MM.1S (cell line): ENCODE measurements around the gene ANKRD27.

Source experiments
- DNase-seq: peaks from one replicate; pipeline ENCODE4 v3.0.0-alpha.2; 2015
- H2AFZ ChIP-seq: fragments of 300-600 bp; sonication (generic); 2 replicates; pipeline ENCODE4 v1.6.0; 2016; ENCODE audit warnings: antibody characterized with exemption, low read length
- H3F3A ChIP-seq: fragments of 300-600 bp; sonication (generic); 2 replicates; pipeline ENCODE4 v1.6.1; 2016; ENCODE audit warnings: mild to moderate bottlenecking, antibody characterized with exemption, low read length, moderate library complexity, mixed read lengths; ENCODE audit not compliant: insufficient read depth
- H3K27ac ChIP-seq: fragments of 300-600 bp; sonication (generic); 2 replicates; pipeline ENCODE4 v1.5.1; 2016; ENCODE audit warnings: mild to moderate bottlenecking, low read length
- H3K27me3 ChIP-seq: fragments of 300-600 bp; sonication (generic); replicated peaks from 2 replicates; pipeline ENCODE4 v1.6.0; 2016; ENCODE audit warnings: low read length; ENCODE audit not compliant: insufficient read depth
- H3K36me3 ChIP-seq: fragments of 300-600 bp; sonication (generic); replicated peaks from 2 replicates; pipeline ENCODE4 v1.6.1; 2016; ENCODE audit warnings: mild to moderate bottlenecking, low read length, mixed read lengths; ENCODE audit not compliant: insufficient read depth
- H3K4me1 ChIP-seq: fragments of 300-600 bp; sonication (generic); 2 replicates; pipeline ENCODE4 v1.6.1; 2016; ENCODE audit warnings: low read length, mixed read lengths
- H3K4me2 ChIP-seq: fragments of 300-600 bp; sonication (generic); 2 replicates; pipeline ENCODE4 v1.6.0; 2016; ENCODE audit warnings: low read depth, low read length
- H3K4me3 ChIP-seq: fragments of 300-600 bp; sonication (generic); 2 replicates; pipeline ENCODE4 v1.5.1; 2016; ENCODE audit warnings: low read length, mixed read lengths
- H3K79me2 ChIP-seq: fragments of 300-600 bp; sonication (generic); 2 replicates; pipeline ENCODE4 v1.6.1; 2016; ENCODE audit warnings: mixed run types, low read length, mixed read lengths
- H3K9ac ChIP-seq: fragments of 300-600 bp; sonication (generic); 2 replicates; pipeline ENCODE4 v1.6.1; 2016; ENCODE audit warnings: low read length, mixed read lengths
- H3K9me2 ChIP-seq: fragments of 300-600 bp; sonication (generic); replicated peaks from 2 replicates; pipeline ENCODE4 v1.6.1; 2016; ENCODE audit warnings: mild to moderate bottlenecking, low read length, mixed read lengths; ENCODE audit not compliant: insufficient read depth
- H3K9me3 ChIP-seq: fragments of 300-600 bp; sonication (generic); replicated peaks from 2 replicates; pipeline ENCODE4 v1.6.1; 2016; ENCODE audit warnings: mild to moderate bottlenecking, low read length, mixed read lengths; ENCODE audit not compliant: insufficient read depth
- H4K20me1 ChIP-seq: fragments of 300-600 bp; sonication (generic); 2 replicates; pipeline ENCODE4 v1.6.1; 2016; ENCODE audit warnings: mild to moderate bottlenecking, low read length, moderate library complexity, mixed read lengths; ENCODE audit not compliant: insufficient read depth
- EZH2 ChIP-seq: fragments of 300-600 bp; sonication (generic); optimal IDR thresholded peaks from 2 replicates; pipeline ENCODE3; 2017; ENCODE audit warnings: low read depth, mild to moderate bottlenecking, antibody characterized with exemption, low read length, mixed read lengths
- EZH2phosphoT487 ChIP-seq: fragments of 300-600 bp; sonication (generic); IDR thresholded peaks from 2 replicates; pipeline ENCODE4 v1.6.1; 2018; ENCODE audit warnings: antibody characterized with exemption, low read length
- TF ChIP-seq, protein P1 (sequence below): fragments of 300-600 bp; sonication (generic); IDR thresholded peaks from 2 replicates; pipeline ENCODE4 v1.5.1; 2016; ENCODE audit warnings: antibody characterized with exemption, low read length, mixed read lengths

Gene ANKRD27

DNA sequence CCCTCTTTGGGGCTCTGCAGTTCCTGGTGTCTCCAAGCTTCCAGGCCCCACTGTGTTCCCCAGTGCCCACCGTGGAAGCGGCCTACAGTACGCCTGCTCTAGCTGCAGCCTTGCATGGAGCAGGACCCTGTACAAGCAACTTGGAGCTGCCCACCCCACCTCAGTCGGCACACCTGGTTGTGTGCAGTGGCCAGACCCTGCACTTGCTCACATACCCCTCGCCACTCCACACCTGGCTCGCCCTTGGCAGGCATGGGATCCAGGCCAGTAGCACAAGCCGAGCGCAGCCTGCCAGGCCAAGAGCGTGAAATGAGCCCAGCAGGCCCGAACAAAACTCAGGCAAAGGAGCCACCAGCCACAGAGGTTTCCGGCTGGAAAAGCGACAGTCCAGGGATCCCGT is 36.4 kb downstream of the ANKRD27 start:
- H3K4me1 ChIP-seq = no peaks in the 10 kb centered on the region
- DNase-seq = no peak
- H3K79me2 ChIP-seq = no peaks in the 10 kb centered on the region
- H3F3A ChIP-seq = no peaks in the 10 kb centered on the region
- no peaks in the 10 kb centered on the region for H3K27me3 ChIP-seq
- H3K9me3 ChIP-seq = no peaks in the 10 kb centered on the region
- H3K27ac ChIP-seq = no peak overlapping the region
- H3K9me2 ChIP-seq = no peaks in the 10 kb centered on the region
- no peak overlapping the region for H3K4me3 ChIP-seq
- H2AFZ ChIP-seq = no peak overlapping the region
- H4K20me1 ChIP-seq = no peaks in the 10 kb centered on the region
- no peak overlapping the region for H3K9ac ChIP-seq
- H3K4me2 ChIP-seq = no peak overlapping the region
- no peaks in the 10 kb centered on the region for H3K36me3 ChIP-seq
- TF ChIP-seq, protein P1, sequence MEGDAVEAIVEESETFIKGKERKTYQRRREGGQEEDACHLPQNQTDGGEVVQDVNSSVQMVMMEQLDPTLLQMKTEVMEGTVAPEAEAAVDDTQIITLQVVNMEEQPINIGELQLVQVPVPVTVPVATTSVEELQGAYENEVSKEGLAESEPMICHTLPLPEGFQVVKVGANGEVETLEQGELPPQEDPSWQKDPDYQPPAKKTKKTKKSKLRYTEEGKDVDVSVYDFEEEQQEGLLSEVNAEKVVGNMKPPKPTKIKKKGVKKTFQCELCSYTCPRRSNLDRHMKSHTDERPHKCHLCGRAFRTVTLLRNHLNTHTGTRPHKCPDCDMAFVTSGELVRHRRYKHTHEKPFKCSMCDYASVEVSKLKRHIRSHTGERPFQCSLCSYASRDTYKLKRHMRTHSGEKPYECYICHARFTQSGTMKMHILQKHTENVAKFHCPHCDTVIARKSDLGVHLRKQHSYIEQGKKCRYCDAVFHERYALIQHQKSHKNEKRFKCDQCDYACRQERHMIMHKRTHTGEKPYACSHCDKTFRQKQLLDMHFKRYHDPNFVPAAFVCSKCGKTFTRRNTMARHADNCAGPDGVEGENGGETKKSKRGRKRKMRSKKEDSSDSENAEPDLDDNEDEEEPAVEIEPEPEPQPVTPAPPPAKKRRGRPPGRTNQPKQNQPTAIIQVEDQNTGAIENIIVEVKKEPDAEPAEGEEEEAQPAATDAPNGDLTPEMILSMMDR = no peak
- TF ChIP-seq EZH2phosphoT487 (no peak), EZH2 (no peak)

DNA sequence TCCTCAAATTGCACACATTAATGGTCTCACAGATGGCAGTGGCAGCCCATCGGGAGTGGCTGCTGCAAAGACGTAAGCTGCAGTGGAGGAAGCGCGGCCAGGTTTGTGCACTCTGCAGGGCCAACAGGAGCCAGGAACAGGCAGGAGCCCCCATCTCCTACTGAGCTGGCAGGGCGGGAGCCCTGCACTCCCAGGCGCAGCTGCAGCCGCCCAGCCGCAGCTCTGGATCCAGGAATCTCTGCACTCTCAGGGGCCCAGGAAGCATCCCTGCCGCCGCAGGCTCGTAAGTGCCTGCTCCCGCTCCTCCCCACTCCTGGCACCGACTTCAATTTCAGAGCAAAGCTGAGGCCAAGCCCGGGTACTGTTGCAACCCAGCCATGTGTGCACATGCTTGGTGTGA is 37.5 kb downstream of the ANKRD27 start:
- H3K4me1 ChIP-seq = no peaks in the 10 kb centered on the region
- no peaks in the 10 kb centered on the region for H4K20me1 ChIP-seq
- no peaks in the 10 kb centered on the region for H3K79me2 ChIP-seq
- H3K27ac ChIP-seq = no peak overlapping the region
- no peak overlapping the region for H3K4me2 ChIP-seq
- H3K9ac ChIP-seq = no peak overlapping the region
- H3K27me3 ChIP-seq = no peaks in the 10 kb centered on the region
- H3K9me3 ChIP-seq = no peaks in the 10 kb centered on the region
- TF ChIP-seq, protein P1 = no peak
- no peak for TF ChIP-seq EZH2
- TF ChIP-seq EZH2phosphoT487 = no peak
- H3K4me3 ChIP-seq = no peak overlapping the region
- H3K9me2 ChIP-seq = no peaks in the 10 kb centered on the region
- H3K36me3 ChIP-seq = no peaks in the 10 kb centered on the region
- H2AFZ ChIP-seq = no peak overlapping the region
- H3F3A ChIP-seq = no peaks in the 10 kb centered on the region
- no peak for DNase-seq

DNA sequence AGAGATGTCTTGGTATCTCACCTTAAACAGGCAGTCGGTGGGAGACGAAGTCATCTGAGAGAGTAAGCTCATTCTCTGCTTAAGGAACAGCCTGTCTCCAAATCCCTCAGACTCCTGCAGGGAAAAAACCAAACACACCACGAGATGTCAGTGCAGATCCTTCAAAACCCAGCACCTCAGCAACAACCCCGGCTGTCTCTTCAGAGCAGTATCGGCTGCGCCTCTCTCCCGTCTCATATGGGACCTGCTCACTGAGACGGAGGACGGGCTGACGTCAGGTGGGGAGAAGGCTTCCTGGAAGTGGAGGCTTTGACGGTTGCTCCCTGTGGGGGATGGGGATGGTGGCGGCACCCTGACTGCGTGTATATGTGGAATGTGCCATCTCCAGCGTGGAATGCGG is 43.6 kb downstream of the ANKRD27 start:
- H3K36me3 ChIP-seq = no peaks in the 10 kb centered on the region
- no peaks in the 10 kb centered on the region for H3K27me3 ChIP-seq
- no peak overlapping the region for H2AFZ ChIP-seq
- no peaks in the 10 kb centered on the region for H3K9me2 ChIP-seq
- no peaks in the 10 kb centered on the region for H3K9me3 ChIP-seq
- no peaks in the 10 kb centered on the region for H3K79me2 ChIP-seq
- no peaks in the 10 kb centered on the region for H3K4me1 ChIP-seq
- H3K4me2 ChIP-seq = no peak overlapping the region
- no peak overlapping the region for H3K4me3 ChIP-seq
- no peak for DNase-seq
- H3F3A ChIP-seq = no peaks in the 10 kb centered on the region
- no peaks in the 10 kb centered on the region for H4K20me1 ChIP-seq
- TF ChIP-seq EZH2phosphoT487 (no peak), EZH2 (no peak)
- TF ChIP-seq, protein P1 = no peak
- no peak overlapping the region for H3K27ac ChIP-seq
- no peak overlapping the region for H3K9ac ChIP-seq

DNA sequence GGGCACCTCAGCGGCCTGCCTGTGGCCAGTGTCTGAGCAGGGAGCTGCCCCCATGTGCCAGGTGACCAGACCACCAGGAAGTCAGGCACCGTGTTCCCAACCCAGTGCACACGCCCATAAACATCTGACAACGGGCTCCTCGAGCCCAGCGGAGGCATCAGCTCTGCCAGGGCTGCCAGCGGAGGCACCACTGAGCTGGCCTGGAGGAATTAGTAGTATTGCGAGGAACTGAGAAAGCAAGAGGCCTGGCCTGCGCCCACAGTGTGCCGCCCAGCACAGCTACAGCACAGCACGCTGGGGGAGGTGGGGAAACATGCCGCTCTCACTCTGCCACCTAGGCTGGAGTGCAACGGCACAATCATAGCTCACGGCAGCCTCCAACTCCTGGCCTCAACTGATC is 44.6 kb downstream of the ANKRD27 start:
- H3K9me3 ChIP-seq = no peaks in the 10 kb centered on the region
- no peaks in the 10 kb centered on the region for H4K20me1 ChIP-seq
- no peak overlapping the region for H3K4me3 ChIP-seq
- H3K9ac ChIP-seq = no peak overlapping the region
- H3K36me3 ChIP-seq = no peaks in the 10 kb centered on the region
- no peaks in the 10 kb centered on the region for H3K9me2 ChIP-seq
- H3K79me2 ChIP-seq = no peaks in the 10 kb centered on the region
- no peak overlapping the region for H2AFZ ChIP-seq
- TF ChIP-seq EZH2phosphoT487 = no peak
- TF ChIP-seq, protein P1 = no peak
- TF ChIP-seq EZH2 = no peak
- H3K27me3 ChIP-seq = no peaks in the 10 kb centered on the region
- no peak overlapping the region for H3K27ac ChIP-seq
- H3F3A ChIP-seq = no peaks in the 10 kb centered on the region
- H3K4me2 ChIP-seq = no peak overlapping the region
- no peaks in the 10 kb centered on the region for H3K4me1 ChIP-seq
- no peak for DNase-seq
